ENCODE results near the gene TMEM178B.

TMEM178B gene

DNA sequence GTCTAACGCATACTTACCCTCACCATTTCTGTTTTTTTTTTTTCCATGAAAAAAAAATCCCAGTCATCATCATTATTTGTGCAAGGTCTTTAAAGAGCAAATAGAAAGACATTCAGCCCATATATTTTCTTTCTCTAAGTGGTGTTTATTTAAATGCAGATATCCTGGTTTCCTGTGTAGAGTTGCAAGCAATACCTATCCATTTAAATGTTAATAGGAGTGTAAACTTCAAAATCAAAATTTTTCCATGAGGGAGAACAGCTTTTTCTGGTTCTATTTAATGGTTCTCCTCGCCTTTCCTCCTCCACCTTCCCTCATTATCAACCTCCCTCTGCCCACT, 357.2 kb downstream of the TMEM178B start:
- DNase-seq (ENCODE audit: low spot score), result no peak

DNA sequence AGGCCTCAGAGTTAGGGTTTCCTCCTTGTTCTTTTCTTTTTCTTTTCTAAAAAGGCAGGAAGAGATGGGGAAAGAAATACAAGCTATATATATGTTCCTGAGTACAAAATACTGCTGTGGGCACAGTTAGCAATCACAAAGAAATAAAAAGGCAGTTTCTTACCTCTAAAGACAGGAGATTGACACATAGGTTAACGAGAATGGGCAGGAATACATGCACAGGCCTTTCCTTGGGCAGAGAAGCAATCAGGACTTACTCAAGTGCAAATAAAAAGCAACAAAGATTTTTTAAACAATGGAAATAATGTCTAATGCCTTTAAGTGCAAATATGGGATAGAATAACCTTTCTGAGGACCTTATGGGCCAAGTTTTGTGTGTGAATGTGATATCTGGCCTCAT, 357.8 kb downstream of the TMEM178B start:
- DNase-seq (ENCODE audit: low spot score), result no peak

DNA sequence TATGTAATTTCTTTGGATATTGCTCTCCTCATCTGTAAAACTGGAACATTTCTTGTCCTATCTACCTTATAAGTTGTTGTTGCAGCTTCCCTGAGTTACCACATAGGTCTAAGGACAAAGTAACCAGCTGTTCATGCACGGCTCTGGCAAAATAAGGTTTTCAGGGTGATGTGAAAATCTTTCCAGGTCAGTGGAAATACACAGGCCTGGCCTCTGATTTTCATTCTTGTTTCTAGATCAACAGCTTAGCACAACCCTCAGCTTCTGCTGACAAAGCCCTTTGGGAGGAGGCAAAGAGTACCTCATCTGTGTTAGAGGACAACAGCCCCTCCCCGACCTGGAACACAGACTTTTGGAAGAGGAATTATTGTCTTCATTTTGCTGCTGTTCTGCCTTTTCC, 359.8 kb downstream of the TMEM178B start:
- no peak for DNase-seq (ENCODE audit: low spot score)

DNA sequence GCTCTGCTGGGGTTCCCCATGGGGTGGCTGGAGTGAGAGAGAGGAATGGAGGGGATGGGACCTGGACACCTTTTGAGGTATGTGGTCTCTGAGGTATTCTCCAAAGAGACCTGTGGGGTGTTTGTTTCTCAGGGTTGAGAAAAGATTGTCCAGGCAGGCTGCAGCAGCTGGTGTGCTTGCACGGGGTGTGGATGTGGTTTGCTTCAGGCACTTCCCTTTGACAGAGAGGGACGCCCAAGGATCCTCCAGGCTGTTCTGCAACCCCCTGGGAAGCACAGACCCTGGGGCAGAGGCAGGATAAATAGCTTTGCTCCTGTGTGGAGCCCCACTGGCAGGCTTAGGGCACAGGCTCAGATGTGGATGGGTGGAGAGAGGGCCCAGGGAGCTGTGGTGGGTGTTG, 362.3 kb downstream of the TMEM178B start:
- no peak for DNase-seq (ENCODE audit: low spot score)

DNA sequence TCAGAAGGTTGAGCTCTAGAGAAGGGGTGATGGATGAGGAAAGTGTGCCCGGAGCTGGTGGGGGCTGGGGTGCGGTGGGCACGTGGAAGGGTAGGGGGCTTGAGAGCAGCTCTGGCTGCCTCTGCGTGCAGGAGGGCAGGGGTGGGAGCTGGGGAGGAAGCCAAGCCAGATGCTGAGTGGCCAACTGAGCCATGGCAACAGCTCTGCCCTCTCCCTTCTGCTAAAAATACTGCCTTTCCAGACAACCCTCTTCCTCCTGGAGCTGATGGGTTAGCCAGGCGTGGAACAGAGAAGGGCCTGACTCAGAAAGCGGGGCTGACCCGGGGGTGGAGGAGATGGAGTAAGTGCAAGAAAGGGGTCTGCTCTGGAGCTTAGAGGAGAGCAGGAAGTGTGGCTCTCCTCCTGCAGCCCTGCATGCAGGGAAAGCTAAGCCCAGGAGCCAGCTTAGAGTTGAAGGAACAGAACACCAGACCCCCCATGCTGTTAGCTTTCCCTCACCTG, 362.8 kb downstream of the TMEM178B start:
- DNase-seq (ENCODE audit: low spot score), result no peak

DNA sequence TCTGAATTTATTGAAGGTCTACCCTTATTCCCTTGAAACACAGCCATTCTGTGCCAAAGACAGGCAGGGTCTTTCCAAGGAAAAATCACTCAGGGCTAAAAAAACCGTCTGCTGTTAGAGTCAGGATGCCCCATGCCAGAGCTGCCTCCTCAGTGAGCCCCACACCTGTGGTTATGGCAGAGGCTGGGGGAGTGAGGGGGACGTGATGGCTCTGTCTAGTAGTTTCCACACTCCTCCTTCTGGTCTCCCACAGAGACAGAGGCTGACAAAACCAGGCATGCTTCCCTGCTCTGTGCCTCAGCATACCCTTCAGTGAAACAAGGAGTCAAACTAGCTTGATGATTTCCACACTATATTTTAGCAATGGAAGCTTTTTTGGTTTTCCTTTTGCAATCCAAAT, 365.3 kb downstream of the TMEM178B start:
- no peak for DNase-seq (ENCODE audit: low spot score)

DNA sequence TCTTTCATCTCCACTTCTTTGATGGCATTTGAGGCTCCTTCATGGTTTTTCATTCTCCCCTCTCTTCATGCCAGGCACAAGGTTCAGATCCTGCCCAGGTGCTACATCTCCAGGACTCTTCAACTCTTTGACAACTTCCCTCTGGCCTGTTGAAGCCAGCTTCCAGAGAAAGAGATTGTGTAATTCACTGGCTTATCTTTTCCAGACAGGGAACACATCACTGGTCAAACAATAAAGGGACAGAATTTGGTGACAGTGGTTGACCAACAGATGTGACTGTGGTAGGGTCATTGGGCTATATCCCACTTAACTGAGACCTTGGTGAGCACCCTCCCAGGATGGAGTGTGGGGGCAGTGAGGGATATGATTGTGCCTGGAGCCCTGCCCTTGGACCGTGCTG, 365.9 kb downstream of the TMEM178B start:
- DNase-seq (ENCODE audit: low spot score), result no peak

DNA sequence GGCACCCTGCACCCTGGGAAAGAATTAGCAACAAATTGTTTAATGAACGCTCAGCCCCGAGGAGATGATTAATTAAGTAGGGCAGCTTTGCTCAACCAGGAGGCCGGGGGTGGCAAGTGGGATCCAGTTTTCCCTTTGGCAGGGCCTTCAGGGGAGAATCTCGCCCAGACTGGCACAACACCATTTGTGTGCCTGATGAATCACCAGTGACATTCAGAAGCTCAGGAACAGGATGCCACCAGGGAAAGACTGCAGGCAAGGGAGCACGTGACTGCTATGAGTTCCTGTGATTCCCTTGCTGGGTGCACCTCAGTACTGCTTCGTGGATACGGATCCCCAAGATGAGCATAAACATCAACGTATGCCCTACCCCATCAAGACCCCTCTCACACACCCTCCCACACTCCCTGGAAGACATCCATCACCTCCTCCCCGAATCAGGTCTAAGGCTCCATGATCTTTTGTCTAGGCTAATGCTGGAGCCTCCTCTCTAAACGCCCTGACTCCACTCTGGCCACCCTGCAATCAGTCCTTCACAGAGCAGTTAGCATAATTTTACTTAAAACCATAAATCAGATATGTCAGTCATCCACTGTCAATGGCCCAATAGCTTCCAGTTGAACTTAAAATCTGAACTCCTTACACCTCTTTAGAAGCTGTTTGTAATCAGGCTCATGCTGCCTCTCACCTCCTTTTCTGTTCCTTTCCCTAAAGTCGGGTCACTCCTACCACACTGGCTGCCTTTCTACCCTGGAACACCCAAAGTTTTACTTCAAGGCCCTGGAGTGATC, 368.2 kb downstream of the TMEM178B start:
- no peak for DNase-seq (ENCODE audit: low spot score)

DNA sequence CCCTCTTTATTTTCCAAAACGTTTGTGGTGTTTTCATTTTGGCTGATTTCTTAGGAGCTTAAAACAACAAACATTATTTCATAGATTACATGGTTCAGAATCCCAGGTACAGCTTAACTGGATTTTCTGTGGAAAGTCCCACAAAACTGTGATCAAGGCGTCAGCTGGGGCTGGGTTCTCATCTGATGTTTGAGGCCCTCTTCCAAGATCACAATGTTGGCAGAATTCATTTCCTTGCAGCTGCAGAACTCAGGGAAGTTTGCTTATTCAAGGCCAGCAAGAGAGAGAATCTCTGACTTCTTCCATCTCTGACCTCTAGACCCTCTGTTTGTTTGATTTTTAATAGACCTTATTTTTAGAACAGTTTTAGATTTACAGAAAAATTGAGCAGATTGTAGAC, 368.9 kb downstream of the TMEM178B start:
- DNase-seq (ENCODE audit: low spot score), result no peak

DNA sequence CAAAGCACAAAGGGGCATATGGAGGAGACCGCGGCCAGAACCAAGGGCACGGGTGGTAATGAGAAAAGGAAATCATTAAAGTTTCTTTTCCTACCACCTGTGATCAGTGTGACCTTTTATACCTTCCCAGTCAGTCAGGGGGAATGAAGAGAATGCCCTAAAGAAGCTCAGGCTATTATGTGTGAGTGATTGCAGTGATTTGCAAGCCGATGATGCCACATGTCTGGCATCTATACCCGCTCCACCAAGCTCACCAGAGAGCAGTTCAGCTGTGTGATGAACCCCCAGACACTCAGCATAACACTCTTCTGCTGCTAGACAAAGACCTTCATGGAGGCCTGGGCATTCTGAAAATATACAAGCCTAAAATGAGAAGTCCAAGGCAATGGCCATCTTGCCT, 371.1 kb downstream of the TMEM178B start:
- DNase-seq (ENCODE audit: low spot score), result no peak

DNA sequence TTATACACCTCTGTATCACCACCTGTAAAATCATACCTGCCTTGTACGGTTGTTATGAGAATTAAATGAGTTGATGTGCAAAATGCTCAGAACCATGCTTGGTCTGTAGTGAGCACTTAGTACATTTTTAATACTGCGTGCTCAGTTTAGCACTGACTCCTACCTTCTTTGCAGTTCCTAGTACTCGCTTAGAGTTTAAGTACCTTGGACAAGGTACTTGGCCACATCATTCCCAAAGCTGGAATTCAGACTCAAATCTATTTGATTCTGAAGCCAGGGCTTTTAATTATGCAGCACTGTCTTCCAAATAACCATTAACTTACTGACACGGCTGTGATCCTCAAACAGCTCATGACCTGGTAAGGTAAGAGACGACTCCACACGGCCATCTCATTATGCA, 377.4 kb downstream of the TMEM178B start:
- DNase-seq (ENCODE audit: low spot score), result no peak

DNA sequence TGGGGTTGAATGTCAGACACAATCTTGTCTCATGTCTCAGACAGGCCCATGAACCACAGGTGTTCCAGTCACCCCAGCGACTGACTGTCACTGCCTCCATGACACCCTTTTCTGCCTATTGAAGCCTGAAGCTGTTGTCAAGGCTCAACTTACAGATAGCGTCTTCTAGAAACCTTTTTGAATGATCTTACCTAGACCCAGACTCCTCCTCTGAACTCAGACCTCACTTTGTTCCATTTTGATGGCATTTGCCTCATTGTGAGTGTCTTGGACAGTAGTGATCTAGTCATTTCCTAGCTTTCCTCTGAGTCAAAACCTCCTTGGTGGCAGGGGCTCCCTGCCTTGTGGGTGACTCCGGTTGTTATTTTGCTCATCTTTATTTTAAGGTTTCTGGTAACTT, 379.0 kb downstream of the TMEM178B start:
- no peak for DNase-seq (ENCODE audit: low spot score)

DNA sequence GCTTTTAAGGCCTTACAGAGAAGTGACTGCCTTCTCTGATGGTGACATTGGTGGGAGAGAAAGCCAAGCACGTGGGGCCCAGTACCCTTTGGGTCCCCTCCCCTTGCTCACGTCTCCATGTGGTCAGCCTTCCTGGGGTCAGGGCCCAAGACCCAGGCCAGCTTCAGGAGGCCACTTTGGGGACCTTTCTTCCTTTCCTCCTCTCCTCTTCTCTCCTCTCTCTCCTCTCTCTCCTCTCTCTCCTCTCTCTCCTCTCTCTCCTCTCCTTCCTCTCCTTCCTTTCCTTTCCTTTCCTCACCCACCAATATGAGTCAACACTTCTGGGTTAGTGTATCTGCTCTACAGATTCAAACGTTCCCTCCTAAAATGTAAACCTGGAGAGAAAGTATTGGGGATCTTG, 380.5 kb downstream of the TMEM178B start:
- no peak for DNase-seq (ENCODE audit: low spot score)

DNA sequence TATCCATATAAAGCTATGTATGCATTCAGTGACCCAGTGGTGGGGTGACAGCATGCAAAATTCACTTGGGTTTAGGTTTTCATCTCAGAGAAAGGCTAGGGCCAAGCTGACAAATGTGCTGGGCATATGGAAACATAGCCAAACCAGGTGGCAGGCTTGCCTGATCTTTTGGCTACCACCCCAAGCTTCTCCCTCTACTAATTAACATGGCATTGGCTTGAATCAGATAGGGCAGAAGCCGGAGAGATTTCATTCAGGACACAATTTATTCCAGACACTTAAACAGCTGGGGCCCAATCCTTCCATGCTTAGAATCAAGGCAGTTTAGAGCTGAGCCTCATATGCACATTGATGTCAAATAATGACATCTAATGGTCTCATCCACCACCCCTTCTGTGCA, 381.9 kb downstream of the TMEM178B start:
- no peak for DNase-seq (ENCODE audit: low spot score)

DNA sequence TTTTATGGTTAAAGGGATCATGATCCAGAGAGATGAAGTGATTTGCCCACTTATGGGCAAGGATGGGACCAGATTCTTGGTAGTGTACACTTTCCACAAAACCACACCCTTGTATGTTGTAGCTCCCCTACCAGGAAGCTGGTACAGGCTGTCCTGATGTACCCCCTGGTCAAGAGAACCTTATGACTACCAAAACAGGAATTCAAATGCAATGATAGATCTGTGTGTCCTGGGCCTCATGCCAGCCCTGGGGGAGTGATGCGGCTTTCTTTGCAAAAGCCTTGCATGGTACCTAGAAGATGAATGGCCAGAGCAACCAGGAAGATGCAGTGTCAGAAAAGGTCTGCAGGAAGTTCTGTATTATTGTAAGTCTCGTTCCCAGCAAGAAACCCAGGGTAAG, 382.4 kb downstream of the TMEM178B start:
- no peak for DNase-seq (ENCODE audit: low spot score)

DNA sequence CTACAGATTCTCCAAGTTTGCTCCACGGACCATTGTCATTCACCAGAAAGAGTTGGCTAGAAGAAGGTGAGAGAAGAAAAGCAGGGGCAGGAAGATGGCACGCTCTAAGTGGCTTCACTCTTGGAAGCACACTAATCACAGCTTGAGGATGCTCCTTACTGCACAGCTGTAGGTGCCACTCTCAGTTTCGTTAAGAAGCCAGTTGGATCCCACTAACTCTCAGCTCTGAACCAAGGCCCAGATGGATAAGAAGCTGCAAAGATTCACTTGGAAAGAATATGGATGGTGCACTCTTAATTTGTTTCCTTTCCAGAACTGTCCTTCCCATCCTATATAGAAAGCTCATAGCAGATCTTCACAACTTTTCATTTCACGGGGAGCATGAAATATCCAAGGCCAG, 382.8 kb downstream of the TMEM178B start:
- DNase-seq (ENCODE audit: low spot score), result no peak

DNA sequence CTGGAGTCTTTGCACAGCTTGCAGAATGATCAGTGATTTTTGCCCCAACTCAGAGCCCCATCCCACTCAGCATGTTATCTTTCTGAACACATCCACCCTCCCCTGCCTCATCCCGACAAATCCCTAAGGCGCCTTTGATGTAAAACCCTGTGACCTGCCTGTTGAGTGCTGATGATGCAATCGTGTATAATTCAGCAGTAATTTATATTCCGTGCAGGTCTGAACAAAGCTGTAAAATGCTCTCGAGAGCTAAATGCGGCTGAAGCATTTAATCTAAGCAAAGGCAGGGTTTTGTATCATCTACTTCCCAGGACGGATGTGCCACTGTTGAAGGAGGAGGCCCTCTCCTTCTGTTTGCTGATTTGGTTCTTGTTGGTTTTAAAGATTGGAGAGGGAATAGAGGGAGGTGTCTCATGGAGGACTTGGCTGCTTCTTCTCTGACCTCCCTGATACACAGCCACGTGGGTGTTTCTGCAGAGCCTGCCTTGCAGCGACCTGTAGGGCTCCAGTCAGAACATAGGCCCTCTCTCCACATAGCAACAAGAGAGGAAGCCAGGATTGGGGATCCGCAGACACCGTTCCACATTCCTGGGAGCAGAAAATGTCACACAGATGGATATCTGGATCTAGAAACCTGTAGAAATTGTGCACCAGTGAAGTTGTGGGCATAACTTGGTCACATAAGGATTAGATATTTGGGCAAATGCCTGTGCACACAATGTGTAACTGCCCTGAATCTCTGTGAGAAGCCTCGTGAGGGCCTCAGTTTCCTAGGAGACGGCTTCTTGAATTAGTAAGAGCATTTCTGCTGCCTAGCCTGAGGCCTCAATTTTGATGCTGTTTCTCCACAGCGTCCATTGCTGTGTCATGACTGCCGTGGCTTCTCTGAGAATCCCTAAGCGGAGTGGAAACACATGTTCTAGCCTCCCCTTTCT, 387.2 kb downstream of the TMEM178B start:
- DNase-seq (ENCODE audit: low spot score), result no peak

DNA sequence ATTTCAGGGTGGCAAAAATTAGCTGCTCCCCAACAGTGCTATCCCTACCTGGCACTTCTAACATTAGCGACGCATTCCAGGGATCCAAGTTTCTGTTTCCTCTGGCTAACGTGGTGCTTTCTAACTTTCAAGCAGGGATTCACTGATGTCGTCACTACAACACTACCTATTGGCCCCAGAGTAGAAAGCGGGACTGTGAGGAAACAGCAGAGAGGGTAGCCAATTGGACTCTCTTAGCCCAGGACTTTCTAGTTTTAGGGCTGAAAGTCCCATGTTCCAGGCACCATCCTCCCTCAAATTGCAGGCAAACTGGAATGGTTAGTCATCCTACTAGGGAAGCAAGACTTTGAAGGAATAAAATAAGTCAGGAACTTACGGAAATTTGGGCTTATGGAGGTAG, 388.1 kb downstream of the TMEM178B start:
- DNase-seq (ENCODE audit: low spot score), result no peak

DNA sequence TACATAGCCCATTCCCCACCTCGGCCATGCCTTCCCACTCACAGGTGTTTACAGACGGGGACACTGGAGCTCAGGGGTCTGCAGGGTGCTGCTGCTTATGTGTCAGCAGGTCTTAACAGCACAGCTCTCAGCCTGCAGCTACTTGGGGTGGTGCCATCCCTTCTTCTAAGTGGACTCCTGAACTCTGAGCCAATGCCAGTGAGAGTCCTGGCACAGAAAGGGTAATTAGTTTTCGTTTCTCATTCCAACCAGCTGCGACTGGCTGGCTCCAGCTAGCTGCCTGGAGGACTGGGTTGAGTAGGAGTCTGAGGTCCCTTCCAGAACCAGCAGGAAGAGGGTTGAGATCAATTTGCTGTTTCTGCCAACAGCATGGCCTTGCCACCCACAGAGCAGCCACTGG, 389.1 kb downstream of the TMEM178B start:
- DNase-seq (ENCODE audit: low spot score), result no peak

DNA sequence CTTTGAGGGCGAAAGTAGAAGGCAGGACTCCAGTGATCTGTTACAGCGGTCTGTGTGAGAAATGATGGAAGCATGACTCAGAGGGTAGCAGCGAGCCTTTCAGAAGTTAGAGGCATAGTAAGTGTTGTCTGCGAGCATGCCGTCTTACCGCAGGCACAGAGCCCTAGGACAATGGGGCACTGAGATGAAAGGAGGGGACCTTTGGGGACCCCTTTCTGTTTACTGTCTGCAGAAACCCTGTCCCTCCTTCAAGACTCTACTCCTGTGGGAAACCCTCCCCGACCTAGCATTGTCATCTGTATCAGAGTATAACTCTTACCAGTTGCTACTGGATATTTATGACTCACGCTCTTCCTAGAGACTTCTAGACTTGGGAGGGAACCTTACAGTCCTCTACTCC, 390.1 kb downstream of the TMEM178B start:
- DNase-seq (ENCODE audit: low spot score), result no peak

DNA sequence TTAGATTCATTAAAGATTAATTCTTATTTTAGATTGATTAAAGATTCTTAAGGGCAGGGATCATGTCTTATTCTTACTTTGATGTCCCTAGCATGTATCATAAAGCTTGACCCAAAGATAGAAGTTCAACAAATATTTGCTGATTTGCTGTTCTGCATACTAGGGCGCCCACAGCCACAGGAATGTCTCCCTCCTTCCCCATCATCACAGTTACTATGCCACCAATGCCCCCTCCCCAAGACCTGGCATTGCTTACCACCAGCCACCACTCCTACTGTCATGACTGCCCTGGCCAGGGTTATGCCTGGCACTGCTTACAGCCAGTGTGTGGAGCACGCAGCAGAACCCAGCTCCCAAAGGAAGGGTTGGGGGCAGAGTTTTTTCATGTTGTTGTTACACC, 390.7 kb downstream of the TMEM178B start:
- no peak for DNase-seq (ENCODE audit: low spot score)

DNA sequence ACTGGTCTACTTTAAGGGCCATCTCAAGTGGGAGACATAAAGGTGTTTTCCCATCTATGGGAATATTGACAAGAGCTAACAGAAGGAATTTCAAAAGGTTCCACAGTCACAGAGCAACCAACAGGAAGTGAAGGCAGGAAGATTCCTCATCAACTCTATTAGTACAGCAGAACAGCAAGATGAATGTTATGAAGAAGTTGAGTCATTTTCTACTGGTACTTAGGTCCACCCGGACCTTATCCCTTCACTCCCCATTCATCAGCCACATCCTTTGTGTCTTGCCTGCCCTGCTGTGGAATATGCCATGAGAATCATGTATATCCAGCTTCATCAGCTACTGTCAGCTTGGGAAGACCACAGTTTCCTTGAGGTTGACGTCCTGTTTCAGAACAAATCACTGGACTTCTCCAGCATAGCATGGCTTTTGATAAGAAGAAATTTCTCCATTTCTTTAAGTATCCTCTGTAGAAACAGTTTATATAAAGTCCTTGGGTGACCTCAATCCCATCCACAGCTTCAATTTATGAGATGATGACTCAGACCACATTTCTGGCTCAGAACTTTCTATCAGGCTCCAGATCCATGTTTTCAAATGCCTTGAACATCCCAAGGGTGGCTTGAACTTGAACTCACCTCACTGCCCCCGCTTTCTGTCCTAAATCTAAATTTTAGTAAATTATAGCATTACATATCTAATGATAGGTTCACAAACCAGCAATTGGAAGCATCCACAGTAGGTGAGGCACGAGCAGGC, 392.5 kb downstream of the TMEM178B start:
- no peak for DNase-seq (ENCODE audit: low spot score)

DNA sequence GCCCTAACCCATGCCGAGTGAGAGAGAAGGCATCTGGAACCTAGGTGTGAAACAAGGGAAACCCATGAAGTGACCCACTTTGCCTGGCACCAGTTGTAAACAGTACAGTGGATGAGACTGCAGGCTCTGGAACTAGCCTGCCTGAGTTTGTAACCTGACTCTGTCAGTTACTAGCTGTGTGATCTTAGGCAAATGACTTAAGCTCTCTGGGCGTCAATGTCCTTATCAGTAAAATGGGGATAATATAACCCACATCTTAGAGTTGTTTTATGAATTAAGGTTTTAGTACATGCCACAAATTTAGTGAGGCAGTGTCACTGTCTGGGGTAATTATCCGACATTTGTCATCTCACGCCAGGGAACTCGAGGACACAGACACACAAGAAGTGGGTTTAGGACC, 394.5 kb downstream of the TMEM178B start:
- DNase-seq (ENCODE audit: low spot score), result no peak

All from CD4-positive, alpha-beta T cell treated with Interleukin-15 for 4 hours (primary cell).